PC-3 (cell line): Measurements from ENCODE around the gene SPCS3.

Experiments
- EZH2 ChIP-seq: fragments of 300-600 bp; sonication (generic); IDR thresholded peaks from one replicate; pipeline ENCODE4 v1.6.1; 2017; ENCODE audit warnings: antibody characterized with exemption, mild to moderate bottlenecking, low read length; ENCODE audit not compliant: unreplicated experiment
- EZH2phosphoT487 ChIP-seq: fragments of 300-600 bp; sonication (generic); IDR thresholded peaks from 2 replicates; pipeline ENCODE4 v1.6.1; 2018; ENCODE audit warnings: mild to moderate bottlenecking, antibody characterized with exemption, low read length, borderline replicate concordance
- TF ChIP-seq, protein P1 (sequence below): fragments of 300-600 bp; sonication (generic); conservative IDR thresholded peaks from 2 replicates; pipeline ENCODE4 v1.5.1; 2017; ENCODE audit warnings: antibody characterized with exemption, low read depth, mild to moderate bottlenecking, low read length

- TF ChIP-seq, protein P1, sequence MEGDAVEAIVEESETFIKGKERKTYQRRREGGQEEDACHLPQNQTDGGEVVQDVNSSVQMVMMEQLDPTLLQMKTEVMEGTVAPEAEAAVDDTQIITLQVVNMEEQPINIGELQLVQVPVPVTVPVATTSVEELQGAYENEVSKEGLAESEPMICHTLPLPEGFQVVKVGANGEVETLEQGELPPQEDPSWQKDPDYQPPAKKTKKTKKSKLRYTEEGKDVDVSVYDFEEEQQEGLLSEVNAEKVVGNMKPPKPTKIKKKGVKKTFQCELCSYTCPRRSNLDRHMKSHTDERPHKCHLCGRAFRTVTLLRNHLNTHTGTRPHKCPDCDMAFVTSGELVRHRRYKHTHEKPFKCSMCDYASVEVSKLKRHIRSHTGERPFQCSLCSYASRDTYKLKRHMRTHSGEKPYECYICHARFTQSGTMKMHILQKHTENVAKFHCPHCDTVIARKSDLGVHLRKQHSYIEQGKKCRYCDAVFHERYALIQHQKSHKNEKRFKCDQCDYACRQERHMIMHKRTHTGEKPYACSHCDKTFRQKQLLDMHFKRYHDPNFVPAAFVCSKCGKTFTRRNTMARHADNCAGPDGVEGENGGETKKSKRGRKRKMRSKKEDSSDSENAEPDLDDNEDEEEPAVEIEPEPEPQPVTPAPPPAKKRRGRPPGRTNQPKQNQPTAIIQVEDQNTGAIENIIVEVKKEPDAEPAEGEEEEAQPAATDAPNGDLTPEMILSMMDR = no peak
- TF ChIP-seq EZH2phosphoT487 = no peak
- no peak for TF ChIP-seq EZH2
These were observed 11.3 kb upstream of the SPCS3 start for GRCh38 chr4:176308441-176308840.
